Memory B cell (primary cell): ENCODE measurements around the gene PDE8A.

ENCODE experiments used
- ATAC-seq: fragments of 150-1000 bp; cut with Tn5 transposase; 2 replicates; pipeline ENCODE4 v1.10.0; 2021; ENCODE audit warnings: low read depth, mild to moderate bottlenecking, moderate library complexity
- DNase-seq, 2 donors: peaks; one replicate each; pipeline ENCODE4 v3.0.0; 2022; ENCODE audit warnings: low spot score in 2 of 2
- H3K27ac Mint-ChIP-seq: one replicate; pipeline ENCODE4 v1.8.0; 2022; ENCODE audit warnings: mild to moderate bottlenecking, moderate library complexity, mixed read lengths
- H3K27me3 Mint-ChIP-seq: one replicate; pipeline ENCODE4 v1.8.0; 2022; ENCODE audit warnings: mixed read lengths
- H3K36me3 Mint-ChIP-seq: one replicate; pipeline ENCODE4 v1.8.0; 2022; ENCODE audit warnings: mild to moderate bottlenecking, mixed read lengths
- H3K4me1 Mint-ChIP-seq: one replicate; pipeline ENCODE4 v1.8.0; 2022; ENCODE audit warnings: mixed read lengths
- H3K4me3 Mint-ChIP-seq: one replicate; pipeline ENCODE4 v1.8.0; 2022; ENCODE audit warnings: mild to moderate bottlenecking, moderate library complexity, mixed read lengths
- H3K9me3 Mint-ChIP-seq: one replicate; pipeline ENCODE4 v1.8.0; 2022; ENCODE audit warnings: mixed read lengths

The PDE8A gene

DNA sequence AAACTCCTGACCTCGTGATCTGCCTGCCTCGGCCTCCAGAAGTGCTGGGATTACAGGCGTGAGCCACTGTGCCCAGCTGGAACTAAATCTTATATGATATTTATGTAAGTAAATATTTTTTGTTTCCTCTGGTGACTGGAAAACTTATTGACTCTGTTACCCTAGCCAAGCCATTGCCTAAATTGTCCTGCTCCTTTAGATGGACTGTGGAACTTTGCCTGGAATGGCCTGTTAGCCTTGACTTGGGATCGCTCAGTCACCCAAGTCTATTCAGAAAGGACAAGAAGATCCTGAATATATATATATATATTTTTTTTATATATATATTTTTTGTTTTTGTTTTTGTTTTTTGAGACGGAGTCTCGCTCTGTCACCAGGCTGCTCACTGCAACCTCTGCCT is 113.9 kb downstream of the PDE8A start:
- no peak for ATAC-seq
- no peaks in the 10 kb centered on the region for H3K4me1 Mint-ChIP-seq
- H3K36me3 Mint-ChIP-seq = peaks cover 31% of the 10 kb centered on the region

DNA sequence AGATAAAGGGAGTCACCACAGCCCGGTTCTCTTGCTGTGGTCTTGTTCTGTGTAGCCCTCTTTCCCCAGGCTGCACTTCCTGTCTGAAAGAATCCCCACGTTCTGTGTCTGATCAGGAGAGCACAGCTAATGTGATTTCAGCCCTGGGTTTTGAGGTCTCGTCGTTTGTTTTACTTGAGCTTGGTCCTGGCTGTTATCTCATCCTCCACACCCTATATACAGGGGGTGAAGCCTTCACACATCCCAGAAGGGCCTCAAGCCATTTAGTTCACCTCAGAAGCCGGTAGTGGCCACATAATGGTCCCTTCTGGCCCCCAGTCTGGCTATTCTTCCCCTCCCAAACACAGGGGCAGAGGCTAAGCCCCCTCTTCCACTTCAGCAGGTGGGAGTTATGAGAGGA is 115.6 kb downstream of the PDE8A start:
- DNase-seq = no peak
- Mint-ChIP-seq H3K4me1 (no peaks in the 10 kb centered on the region), H3K36me3 (peaks cover 22% of the 10 kb centered on the region), H3K27ac (no peak overlapping the region), H3K4me3 (no peak overlapping the region), H3K9me3 (no peaks in the 10 kb centered on the region), H3K27me3 (no peaks in the 10 kb centered on the region)
- ATAC-seq = no peak

More for the DNA sequence above, 113.9 kb downstream of the PDE8A start:
- Mint-ChIP-seq H3K27ac (no peak overlapping the region), H3K4me3 (no peak overlapping the region), H3K9me3 (no peaks in the 10 kb centered on the region), H3K27me3 (no peaks in the 10 kb centered on the region)
- DNase-seq = no peak

DNA sequence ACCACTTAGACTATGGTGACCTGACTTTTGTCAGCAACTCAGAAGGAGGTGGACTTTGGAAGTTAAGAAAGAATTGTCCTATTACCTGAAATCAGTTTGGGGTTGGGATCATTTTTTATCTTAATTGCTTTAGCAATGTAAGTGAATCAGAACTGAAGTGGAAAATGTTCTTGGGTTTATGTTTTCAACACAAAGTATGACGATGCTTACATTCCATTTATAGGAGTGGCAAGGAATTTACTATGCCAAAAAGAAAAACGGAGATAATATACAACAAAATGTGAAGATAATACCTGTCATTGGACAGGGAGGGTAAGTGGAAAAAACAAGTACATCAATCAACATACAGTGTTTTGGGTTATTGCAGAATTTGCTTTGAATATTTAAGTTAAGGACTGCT is 116.1 kb downstream of the PDE8A start:
- no peaks in the 10 kb centered on the region for H3K4me1 Mint-ChIP-seq
- no peak overlapping the region for H3K27ac Mint-ChIP-seq
- peaks cover 22% of the 10 kb centered on the region for H3K36me3 Mint-ChIP-seq
- no peak overlapping the region for H3K4me3 Mint-ChIP-seq
- H3K27me3 Mint-ChIP-seq = no peaks in the 10 kb centered on the region
- no peaks in the 10 kb centered on the region for H3K9me3 Mint-ChIP-seq
- no peak for ATAC-seq
- DNase-seq = no peak

DNA sequence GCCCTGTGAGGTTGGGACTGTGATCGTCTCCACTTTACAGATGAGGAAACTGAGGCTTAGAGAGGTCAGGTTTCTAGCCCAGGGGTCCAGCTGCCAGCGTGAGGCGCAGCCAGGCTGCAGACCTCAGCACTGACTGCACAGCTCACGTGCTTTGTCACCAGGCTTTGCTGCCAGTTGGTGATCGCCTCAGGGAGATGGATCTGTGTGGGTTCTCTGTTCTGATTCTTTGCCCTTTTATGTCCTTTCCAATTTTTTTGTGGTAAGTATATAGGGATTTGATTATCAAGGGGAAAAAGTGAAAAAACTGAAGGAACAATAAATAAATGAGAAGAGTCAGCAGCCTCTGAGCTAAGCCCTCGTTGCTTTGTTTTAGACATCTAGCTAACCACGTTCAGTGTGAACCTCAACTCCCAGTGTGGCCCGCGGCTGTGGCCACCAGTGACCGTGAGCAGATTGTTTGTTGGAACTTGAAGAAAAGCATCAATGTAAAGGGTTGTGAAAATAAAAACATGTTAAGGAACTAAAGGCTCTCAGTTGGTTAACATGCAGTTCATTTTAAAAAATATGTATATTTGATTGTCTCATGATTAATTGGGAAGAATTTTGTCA is 117.6 kb downstream of the PDE8A start:
- Mint-ChIP-seq H3K4me1 (no peaks in the 10 kb centered on the region), H3K27me3 (no peaks in the 10 kb centered on the region), H3K9me3 (no peaks in the 10 kb centered on the region), H3K4me3 (no peak overlapping the region), H3K36me3 (peaks cover 12% of the 10 kb centered on the region), H3K27ac (no peak overlapping the region)
- DNase-seq (no peak), ATAC-seq (no peak)

DNA sequence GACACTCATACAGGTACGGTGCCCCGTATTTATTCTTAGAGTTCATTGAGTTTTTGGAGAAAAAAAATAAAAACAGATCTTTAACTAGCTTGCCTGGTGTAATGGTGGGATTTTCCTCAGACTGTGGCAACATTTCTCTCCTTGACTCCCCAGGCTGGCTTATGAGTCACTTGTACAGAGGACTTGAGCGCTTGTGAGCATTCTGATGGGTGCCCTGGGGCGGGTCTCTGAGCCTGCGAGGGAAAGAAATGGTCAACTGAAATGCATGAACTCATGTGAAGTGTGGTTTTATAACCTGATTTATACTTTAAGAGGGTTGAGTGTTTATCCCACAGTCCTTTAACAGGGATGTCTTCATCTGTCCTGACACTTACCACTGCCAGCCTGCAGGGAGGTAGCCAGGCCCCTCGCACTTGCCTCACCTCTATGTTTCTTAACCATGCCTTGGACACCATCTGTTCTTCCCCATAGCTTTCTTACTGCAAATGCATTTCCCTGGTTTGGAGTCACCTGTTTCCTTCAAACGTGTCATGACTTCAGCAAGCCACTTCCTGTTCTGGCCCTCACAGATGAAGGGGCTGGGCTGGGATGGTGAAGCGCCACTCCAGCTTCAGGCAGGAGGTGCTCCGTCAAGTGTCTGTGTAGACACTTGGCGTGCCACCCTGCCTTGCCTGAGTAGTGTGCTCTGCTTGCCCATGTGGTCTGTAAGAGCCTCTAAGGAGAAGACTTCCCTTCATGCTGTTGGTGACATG is 118.7 kb downstream of the PDE8A start:
- H3K36me3 Mint-ChIP-seq = peaks cover 10% of the 10 kb centered on the region
- DNase-seq = no peak
- H3K4me1 Mint-ChIP-seq = no peaks in the 10 kb centered on the region
- ATAC-seq = no peak
- no peak overlapping the region for H3K27ac Mint-ChIP-seq
- no peaks in the 10 kb centered on the region for H3K27me3 Mint-ChIP-seq
- no peak overlapping the region for H3K4me3 Mint-ChIP-seq
- no peaks in the 10 kb centered on the region for H3K9me3 Mint-ChIP-seq

DNA sequence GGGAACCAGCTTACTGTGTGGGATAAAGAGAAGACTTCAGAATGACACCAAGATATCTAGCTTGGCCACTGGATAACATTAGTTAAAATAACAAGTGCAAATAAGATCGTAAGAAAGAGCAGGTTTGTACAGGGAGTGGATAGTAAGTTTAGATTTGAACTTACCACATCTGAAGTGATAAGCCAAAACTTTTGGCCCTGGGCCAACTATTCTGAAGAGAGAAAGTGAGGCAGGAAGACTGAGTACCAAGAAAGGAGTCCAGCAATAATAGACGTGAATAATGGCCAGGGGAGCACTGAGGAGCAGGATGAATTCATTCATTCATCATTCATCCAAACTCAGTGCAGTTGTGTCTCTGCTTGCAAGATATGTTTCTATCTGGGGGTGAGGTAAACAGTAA is 122.9 kb downstream of the PDE8A start:
- H3K27me3 Mint-ChIP-seq = no peaks in the 10 kb centered on the region
- peaks cover 8% of the 10 kb centered on the region for H3K36me3 Mint-ChIP-seq
- no peak overlapping the region for H3K27ac Mint-ChIP-seq
- ATAC-seq (no peak), DNase-seq (no peak)
- no peaks in the 10 kb centered on the region for H3K9me3 Mint-ChIP-seq
- no peaks in the 10 kb centered on the region for H3K4me1 Mint-ChIP-seq
- no peak overlapping the region for H3K4me3 Mint-ChIP-seq

DNA sequence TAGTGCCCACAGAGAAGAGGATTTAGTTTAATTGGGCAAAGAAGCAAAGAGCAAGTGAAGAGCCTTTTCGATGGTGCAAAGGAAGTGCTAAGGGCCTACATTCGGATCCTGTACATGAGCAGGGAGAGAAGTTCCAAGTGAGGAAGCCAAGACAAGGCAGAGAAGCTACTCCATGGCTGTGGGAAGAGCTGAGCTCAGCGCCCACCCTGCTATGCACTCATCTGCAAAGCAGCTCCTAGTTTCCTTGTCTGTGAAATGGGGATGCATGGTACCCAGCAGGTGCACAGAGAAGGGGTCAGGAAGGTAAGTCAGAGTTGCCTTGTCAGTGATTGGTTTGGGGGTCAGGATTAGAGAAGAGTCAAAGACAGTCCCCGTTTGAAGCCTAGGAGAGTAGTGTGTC is 126.5 kb downstream of the PDE8A start:
- DNase-seq (no peak), ATAC-seq (no peak)
- no peak overlapping the region for H3K27ac Mint-ChIP-seq
- no peaks in the 10 kb centered on the region for H3K27me3 Mint-ChIP-seq
- H3K9me3 Mint-ChIP-seq = no peaks in the 10 kb centered on the region
- no peak overlapping the region for H3K4me3 Mint-ChIP-seq
- H3K36me3 Mint-ChIP-seq = peaks cover 11% of the 10 kb centered on the region
- no peaks in the 10 kb centered on the region for H3K4me1 Mint-ChIP-seq

DNA sequence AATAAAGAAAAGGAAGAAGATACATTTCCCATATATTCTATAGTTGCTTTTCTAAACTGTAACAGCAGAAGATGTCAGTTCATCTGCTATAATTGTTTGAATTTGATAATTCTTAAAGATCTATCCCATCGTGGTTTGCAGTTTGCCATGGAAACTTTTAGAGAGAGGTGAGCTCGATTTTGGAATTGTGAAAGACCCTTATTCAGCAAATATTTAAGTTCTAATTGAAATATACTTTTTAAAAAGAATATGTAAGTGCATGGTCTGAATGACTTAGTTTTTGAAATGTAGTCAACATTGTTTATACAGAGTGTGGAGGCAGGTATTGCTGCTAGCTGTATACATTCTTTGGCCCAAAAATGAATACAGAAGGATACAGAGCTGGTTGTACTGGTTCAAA is 127.7 kb downstream of the PDE8A start:
- Mint-ChIP-seq H3K4me1 (no peaks in the 10 kb centered on the region), H3K4me3 (no peak overlapping the region), H3K27me3 (no peaks in the 10 kb centered on the region), H3K27ac (no peak overlapping the region), H3K9me3 (no peaks in the 10 kb centered on the region), H3K36me3 (peaks cover 18% of the 10 kb centered on the region)
- no peak for DNase-seq
- ATAC-seq = no peak

DNA sequence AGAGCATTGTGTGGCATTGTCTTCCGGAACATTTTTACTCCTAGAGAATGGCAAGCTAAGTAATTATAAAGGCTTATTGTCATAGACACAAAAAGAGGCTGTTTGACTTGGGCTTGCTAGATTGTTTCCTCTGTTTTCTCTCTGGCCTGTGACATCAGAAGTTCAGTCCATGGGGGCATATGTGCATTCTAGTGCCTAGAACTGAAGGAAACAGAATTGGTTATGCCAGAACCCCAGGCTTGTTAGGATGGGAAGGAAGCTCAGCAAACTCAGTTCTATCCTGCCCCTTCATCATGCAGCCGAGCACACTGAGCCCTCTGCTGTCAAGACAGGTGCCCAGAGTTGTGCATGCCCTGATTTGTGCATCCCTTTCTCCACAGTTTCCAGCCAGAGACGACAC is 131.3 kb downstream of the PDE8A start:
- Mint-ChIP-seq H3K4me1 (no peaks in the 10 kb centered on the region), H3K27ac (no peak overlapping the region), H3K9me3 (no peaks in the 10 kb centered on the region), H3K4me3 (no peak overlapping the region), H3K36me3 (peaks cover 26% of the 10 kb centered on the region), H3K27me3 (no peaks in the 10 kb centered on the region)
- ATAC-seq = no peak
- no peak for DNase-seq

DNA sequence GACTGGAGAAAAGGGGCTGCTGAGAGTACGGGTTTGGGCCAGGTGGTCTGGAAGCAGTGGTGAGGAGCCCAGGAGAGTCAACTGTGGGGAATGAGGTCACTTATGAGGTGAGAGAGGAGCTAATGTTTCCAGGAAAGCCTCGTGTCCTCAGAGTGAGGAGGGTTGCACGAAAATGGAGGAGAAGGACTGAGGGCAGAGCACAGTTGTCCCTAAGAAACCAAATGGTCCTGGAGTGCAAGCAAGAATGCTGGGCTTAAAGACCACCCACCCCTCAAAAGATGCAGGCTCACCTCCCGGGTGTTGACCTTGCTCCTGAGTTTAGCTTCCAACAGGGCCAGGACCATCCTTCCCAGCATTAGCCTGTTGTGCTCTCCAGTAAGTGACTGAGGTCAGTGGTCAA is 133.2 kb downstream of the PDE8A start:
- H3K27ac Mint-ChIP-seq = no peak overlapping the region
- ATAC-seq = no peak

DNA sequence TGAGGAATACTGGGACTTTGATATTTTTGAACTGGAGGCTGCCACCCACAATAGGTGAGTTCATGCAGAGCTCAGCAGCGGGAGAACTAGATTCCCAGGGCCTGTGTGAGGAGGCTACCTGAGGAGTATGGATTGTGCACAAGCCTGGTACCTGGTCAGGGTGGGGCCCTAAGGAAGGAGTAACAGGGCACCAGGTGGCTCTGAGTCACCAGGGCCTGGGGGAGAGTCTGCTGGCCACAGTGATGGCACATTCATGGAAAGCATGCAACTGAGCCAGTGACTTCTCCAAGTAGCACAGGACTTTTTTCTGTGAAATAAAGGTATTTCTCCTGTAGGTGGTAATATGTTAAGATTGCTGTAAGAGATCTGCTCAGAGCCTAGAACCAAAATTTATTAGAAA is 134.4 kb downstream of the PDE8A start:
- H3K4me1 Mint-ChIP-seq = no peaks in the 10 kb centered on the region
- no peak for ATAC-seq
- peaks cover 30% of the 10 kb centered on the region for H3K36me3 Mint-ChIP-seq
- no peak overlapping the region for H3K4me3 Mint-ChIP-seq
- DNase-seq = no peak
- no peaks in the 10 kb centered on the region for H3K9me3 Mint-ChIP-seq
- no peaks in the 10 kb centered on the region for H3K27me3 Mint-ChIP-seq
- H3K27ac Mint-ChIP-seq = no peak overlapping the region

More for the DNA sequence above, 133.2 kb downstream of the PDE8A start:
- Mint-ChIP-seq H3K4me3 (no peak overlapping the region), H3K36me3 (peaks cover 28% of the 10 kb centered on the region), H3K9me3 (no peaks in the 10 kb centered on the region), H3K4me1 (no peaks in the 10 kb centered on the region), H3K27me3 (no peaks in the 10 kb centered on the region)
- DNase-seq = no peak

DNA sequence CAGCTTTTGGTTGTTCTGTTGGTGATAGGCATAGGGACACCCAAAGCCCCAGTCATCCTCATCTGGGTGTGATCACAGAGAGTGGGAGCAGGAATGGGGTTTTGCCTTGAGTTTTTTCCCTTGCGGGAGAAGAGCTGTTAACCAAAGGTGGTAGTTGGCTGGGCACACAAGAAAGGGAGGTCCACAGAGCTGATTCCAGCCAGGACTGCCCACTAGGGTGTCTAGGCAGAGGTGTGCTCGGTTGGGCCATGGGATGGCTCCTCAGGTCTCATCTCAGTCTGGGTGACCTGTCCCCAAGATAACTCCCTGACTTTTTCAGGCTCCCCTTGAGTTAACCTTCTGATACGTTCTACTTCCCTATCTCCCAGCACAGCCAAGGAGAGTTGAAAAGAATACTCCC is 134.8 kb downstream of the PDE8A start:
- Mint-ChIP-seq H3K27me3 (no peaks in the 10 kb centered on the region), H3K36me3 (peaks cover 30% of the 10 kb centered on the region), H3K27ac (no peak overlapping the region), H3K9me3 (no peaks in the 10 kb centered on the region), H3K4me1 (no peaks in the 10 kb centered on the region), H3K4me3 (no peak overlapping the region)
- ATAC-seq = no peak
- DNase-seq = no peak

DNA sequence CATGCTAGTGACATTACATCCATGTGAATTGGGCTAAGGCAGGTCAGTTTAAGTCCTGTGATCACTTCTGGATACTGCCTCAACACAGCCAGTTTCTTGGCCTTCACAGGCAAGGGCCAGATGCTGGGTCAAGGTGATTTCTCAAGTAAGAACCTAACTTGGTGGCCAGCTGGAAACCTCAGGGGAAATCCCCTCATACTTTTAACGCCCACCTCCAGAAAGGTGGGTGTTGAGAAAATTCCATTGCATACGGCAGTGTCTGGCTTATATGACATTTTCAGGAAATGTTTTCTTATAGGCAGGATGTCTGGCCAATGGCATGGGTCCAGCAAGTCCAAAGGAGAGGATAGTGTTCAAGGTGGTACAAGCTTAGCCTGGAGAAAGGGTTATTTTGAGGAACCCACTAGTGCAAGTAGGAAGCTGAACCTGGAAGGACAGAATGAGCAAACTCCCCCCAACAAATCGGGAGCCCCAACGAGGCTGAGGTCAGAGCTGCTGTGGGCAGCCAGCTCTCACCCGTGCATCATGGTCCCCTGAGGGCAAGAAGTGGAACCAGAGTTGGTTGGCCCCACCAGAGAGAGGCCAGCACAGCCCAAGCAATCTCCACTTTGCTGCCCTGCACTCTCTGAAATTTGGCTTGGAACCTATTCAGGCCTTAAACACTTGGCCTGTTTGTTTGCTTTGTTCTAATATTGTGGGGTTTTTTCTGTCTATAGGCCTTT is 135.4 kb downstream of the PDE8A start:
- Mint-ChIP-seq H3K4me1 (no peaks in the 10 kb centered on the region), H3K27me3 (no peaks in the 10 kb centered on the region), H3K9me3 (no peaks in the 10 kb centered on the region), H3K4me3 (no peak overlapping the region), H3K36me3 (peaks cover 34% of the 10 kb centered on the region), H3K27ac (no peak overlapping the region)
- DNase-seq (no peak), ATAC-seq (no peak)

DNA sequence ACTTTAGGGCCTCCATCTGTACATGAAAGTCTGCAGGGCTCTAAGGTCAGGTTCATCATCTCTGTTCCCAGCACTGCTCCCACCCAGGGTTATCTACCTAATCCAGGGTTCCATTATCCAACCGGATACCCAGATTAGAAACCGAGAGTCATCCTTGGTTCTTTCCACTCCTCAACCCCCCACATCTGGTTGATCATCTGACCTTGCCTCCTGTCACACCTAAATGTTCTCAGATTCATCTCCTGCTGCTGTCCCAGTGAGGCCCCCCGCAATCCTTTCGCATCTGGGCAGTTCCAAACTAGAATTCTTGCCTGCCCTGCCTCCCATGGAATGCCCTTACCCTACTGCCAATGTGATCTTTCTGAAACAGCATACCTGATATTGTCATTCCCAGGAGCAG is 136.5 kb downstream of the PDE8A start:
- Mint-ChIP-seq H3K9me3 (no peaks in the 10 kb centered on the region), H3K4me3 (no peak overlapping the region), H3K27ac (no peak overlapping the region), H3K4me1 (no peaks in the 10 kb centered on the region), H3K27me3 (no peaks in the 10 kb centered on the region), H3K36me3 (peaks cover 39% of the 10 kb centered on the region)
- no peak for DNase-seq
- ATAC-seq = no peak
